Osteocyte (in vitro differentiated cells): ENCODE data around the gene EGLN2. TPM values are rescaled to one million over a fixed set of nuclear protein-coding genes. Genes with fewer than 3 reads are reported as not detected.
"Not testable (repeated sequence)": the region's sequence is repeated elsewhere in the genome, so short reads cannot be mapped to it uniquely, and the experiment has no call there.

ENCODE experiments used
- DNase-seq: peaks from one replicate; pipeline ENCODE4 v3.0.0; 2021; ENCODE audit warnings: mixed read lengths; ENCODE audit not compliant: unreplicated experiment; ENCODE audit errors: extremely low spot score
- H3K27ac Mint-ChIP-seq: one replicate; pipeline ENCODE4 v1.8.0; 2021; ENCODE audit warnings: mild to moderate bottlenecking, mixed read lengths; ENCODE audit not compliant: unreplicated experiment
- H3K27me3 Mint-ChIP-seq: one replicate; pipeline ENCODE4 v1.8.0; 2021; ENCODE audit warnings: mixed read lengths; ENCODE audit not compliant: unreplicated experiment
- H3K36me3 Mint-ChIP-seq: one replicate; pipeline ENCODE4 v1.8.0; 2021; ENCODE audit warnings: mixed read lengths; ENCODE audit not compliant: unreplicated experiment
- H3K4me1 Mint-ChIP-seq: one replicate; pipeline ENCODE4 v1.8.0; 2021; ENCODE audit warnings: mixed read lengths; ENCODE audit not compliant: unreplicated experiment
- H3K4me3 Mint-ChIP-seq: one replicate; pipeline ENCODE4 v1.8.0; 2021; ENCODE audit warnings: mild to moderate bottlenecking, moderate library complexity, mixed read lengths; ENCODE audit not compliant: unreplicated experiment
- H3K9me3 Mint-ChIP-seq: one replicate; pipeline ENCODE4 v1.8.0; 2021; ENCODE audit warnings: mixed read lengths; ENCODE audit not compliant: unreplicated experiment
- CTCF ChIP-seq: fragments of 200-600 bp; sonication (generic); IDR thresholded peaks from 2 replicates; pipeline ENCODE4 v1.5.0; 2021; ENCODE audit warnings: antibody characterized with exemption, mild to moderate bottlenecking, moderate library complexity
- total RNA-seq: library from RNA; stranded (reverse); gene quantifications from 2 replicates; pipeline ENCODE4 v1.2.1, GENCODE V29; 2021

EGLN2 gene
- total RNA-seq, 1 donor from 2014 or later, result 104 TPM

GRCh38 chr19:40822161-40822560 is 23.2 kb downstream of the EGLN2 start:
- Mint-ChIP-seq H3K27me3 (no peaks in the 10 kb centered on the region), H3K4me1 (peaks cover 23% of the 10 kb centered on the region), H3K9me3 (no peaks in the 10 kb centered on the region), H3K4me3 (no peak overlapping the region), H3K36me3 (peaks cover 7% of the 10 kb centered on the region), H3K27ac (no peak overlapping the region)
- no peak for TF ChIP-seq CTCF
- DNase-seq, result no peak

GRCh38 chr19:40822704-40823553 is 23.9 kb downstream of the EGLN2 start:
- not testable (repeated sequence) for H3K9me3 Mint-ChIP-seq, H3K27me3 Mint-ChIP-seq, H3K36me3 Mint-ChIP-seq, H3K27ac Mint-ChIP-seq, H3K4me3 Mint-ChIP-seq, DNase-seq
- peaks cover 18% of the 10 kb centered on the region for H3K4me1 Mint-ChIP-seq

- peaks cover 14% of the 10 kb centered on the region for H3K36me3 Mint-ChIP-seq
- not testable (repeated sequence) for H3K4me3 Mint-ChIP-seq, H3K4me1 Mint-ChIP-seq, H3K27ac Mint-ChIP-seq, H3K9me3 Mint-ChIP-seq, H3K27me3 Mint-ChIP-seq, DNase-seq
These were observed 25.9 kb downstream of the EGLN2 start for GRCh38 chr19:40824916-40825315.

- H3K9me3 Mint-ChIP-seq, H3K4me1 Mint-ChIP-seq, H3K4me3 Mint-ChIP-seq, H3K27ac Mint-ChIP-seq, DNase-seq, H3K27me3 Mint-ChIP-seq: not testable (repeated sequence)
- peaks cover 14% of the 10 kb centered on the region for H3K36me3 Mint-ChIP-seq
These were observed 26.6 kb downstream of the EGLN2 start for GRCh38 chr19:40825460-40826095.

- not testable (repeated sequence) for DNase-seq, H3K27ac Mint-ChIP-seq, H3K4me3 Mint-ChIP-seq, H3K4me1 Mint-ChIP-seq, H3K9me3 Mint-ChIP-seq, H3K27me3 Mint-ChIP-seq
- H3K36me3 Mint-ChIP-seq, result peaks cover 14% of the 10 kb centered on the region
These were observed 27.3 kb downstream of the EGLN2 start for GRCh38 chr19:40826312-40826698.

- H3K4me3 Mint-ChIP-seq, H3K9me3 Mint-ChIP-seq, H3K27me3 Mint-ChIP-seq, H3K27ac Mint-ChIP-seq, DNase-seq: not testable (repeated sequence)
- peaks cover 14% of the 10 kb centered on the region for H3K36me3 Mint-ChIP-seq
- H3K4me1 Mint-ChIP-seq, result peaks cover 13% of the 10 kb centered on the region
These were observed 27.9 kb downstream of the EGLN2 start for GRCh38 chr19:40826699-40827385.

- Mint-ChIP-seq H3K4me1 (peaks cover 19% of the 10 kb centered on the region), H3K27me3 (no peaks in the 10 kb centered on the region), H3K27ac (no peak overlapping the region), H3K36me3 (peaks cover 14% of the 10 kb centered on the region), H3K9me3 (no peaks in the 10 kb centered on the region), H3K4me3 (no peak overlapping the region)
- no peak for TF ChIP-seq CTCF
- no peak for DNase-seq
These were observed 28.6 kb downstream of the EGLN2 start for GRCh38 chr19:40827386-40828247.
